DMS114 treated with DMSO at 0.1 percent for 48 hours (cell line): ENCODE results near the gene FOXD4L3.
"Not testable (repeated sequence)": the region's sequence is repeated elsewhere in the genome, so short reads cannot be mapped to it uniquely, and the experiment has no call there.

Experiments
- DNase-seq: peaks from one replicate; lab custom pipeline; 2025; ENCODE audit not compliant: unreplicated experiment; lab: John Stamatoyannopoulos, UW

FOXD4L3 gene

DNA sequence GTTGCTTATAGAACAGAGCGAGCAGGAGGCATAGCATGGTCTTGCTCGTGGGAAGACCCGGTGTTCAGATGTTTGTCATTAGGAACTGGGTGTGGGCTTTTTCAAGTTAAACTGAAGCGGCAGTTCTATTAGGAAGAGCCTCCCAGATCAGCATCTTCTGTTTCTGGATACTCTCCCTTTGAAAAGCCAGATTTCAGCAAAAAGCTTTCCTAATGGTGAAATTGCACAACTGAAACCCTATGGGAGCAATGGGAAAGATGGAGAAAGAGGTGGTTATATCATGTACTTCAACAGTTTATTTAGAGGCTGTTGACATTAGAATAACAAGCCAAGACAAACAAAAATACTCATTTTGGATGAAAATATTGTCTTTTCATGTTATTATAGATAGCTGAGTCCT lies 41.3 kb downstream of the FOXD4L3 start:
- not testable (repeated sequence) for DNase-seq

DNA sequence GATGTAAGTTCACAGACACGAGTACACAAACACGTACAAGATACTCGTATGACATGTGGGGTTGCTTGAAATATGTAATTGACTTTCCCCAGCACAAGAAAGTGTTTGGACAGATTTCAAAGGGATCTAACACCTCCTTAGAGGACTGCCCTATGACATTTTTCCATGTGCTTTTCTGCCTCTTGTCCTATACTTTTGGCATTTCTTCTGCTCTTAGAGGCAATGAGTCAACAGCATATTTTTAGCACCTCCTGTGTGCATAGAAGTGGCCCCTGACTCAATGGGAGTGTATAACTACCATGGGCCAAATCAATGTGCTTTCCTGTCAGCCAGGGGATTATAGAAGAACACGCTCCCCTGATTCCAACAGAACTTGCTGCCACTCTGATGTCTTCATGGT lies 49.0 kb downstream of the FOXD4L3 start:
- not testable (repeated sequence) for DNase-seq
